ENCODE data around the gene CNTF.
A peak's percentile ranks its signal among the peaks of the same experiment; 100 is the strongest.

CNTF gene

DNA sequence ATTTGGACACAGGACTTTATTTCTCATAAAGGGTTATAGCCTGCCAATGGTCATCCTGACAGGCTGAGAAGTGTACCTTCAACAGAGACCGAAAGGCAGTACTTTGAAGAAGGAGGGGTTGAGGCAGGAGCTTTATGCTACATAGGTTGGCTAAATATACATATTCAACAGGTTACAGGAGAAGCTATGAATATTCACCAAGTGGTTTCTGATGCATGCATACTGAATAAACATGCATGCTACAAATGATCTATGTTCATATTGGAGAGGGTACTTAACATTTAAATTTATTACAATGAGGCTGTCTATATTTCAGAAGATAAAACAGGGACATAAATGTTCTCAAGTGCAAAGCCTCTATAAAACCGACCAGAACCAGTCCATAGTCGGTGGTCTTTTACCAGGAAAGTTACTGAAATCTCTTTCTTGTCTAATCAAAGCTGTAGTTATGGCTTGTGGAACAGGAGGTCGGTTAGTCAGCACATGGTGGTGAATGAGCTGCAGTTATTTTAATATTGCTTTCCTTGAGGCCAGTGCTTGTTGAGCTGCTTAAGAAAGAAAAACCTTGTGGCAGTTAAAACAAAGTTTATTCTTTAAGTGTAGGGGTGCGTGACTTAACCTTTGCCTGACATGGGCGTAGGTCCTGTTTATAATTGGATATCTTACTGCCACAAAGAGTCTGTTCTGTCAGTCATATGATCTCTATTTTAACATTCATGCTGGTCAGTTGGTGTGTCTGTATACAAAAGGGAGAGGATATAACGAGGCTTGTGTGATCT is 19.5 kb downstream of the CNTF start:
- no peak for DNase-seq (ENCODE audit: low spot score)

DNA sequence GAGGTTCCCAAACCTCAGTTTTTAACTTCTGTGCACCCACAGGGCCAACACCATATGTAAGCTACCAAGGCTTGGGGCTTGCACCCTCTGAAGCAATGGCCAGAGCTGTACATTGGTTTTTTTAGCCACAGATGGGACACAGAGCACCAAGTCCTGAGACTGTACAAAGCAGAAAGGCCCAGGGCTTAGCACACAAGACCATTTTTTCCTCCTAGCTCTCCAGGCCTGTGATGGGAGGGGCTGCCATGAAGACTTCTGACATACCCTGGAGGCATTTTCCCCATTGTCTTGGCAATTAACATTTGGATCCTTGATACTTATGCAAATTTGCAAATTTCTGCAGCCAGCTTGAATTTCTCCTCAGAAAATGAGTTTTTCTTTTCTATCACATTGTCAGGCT is 23.4 kb downstream of the CNTF start:
- no peak for DNase-seq (ENCODE audit: low spot score)

DNA sequence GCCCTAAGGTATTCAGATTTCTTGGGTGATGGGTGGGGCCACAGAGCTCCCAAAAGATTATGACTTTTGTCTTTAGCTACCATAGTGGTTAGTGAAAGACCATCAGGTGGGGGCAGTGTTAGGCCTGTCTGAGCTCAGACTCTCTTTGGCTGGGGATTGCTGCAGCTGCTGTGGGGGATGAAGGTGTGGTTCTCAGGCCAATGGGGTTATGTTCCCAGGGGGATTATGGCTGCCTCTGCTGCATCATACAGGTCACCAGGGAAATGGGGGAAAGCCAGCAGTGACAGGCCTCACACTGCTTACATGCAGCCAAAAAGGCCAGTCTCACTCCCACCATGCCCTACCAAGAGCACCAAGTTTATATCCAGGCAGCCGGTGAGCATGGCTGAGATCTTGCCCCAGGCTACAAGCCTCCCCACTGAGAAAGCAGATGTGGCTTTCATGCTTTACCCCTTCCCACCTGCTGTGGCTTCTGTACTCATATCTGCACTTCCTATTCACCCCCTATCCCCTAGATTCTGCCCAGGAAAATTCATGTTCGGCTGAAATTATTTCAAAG is 24.8 kb downstream of the CNTF start:
- DNase-seq (ENCODE audit: low spot score), result no peak

DNA sequence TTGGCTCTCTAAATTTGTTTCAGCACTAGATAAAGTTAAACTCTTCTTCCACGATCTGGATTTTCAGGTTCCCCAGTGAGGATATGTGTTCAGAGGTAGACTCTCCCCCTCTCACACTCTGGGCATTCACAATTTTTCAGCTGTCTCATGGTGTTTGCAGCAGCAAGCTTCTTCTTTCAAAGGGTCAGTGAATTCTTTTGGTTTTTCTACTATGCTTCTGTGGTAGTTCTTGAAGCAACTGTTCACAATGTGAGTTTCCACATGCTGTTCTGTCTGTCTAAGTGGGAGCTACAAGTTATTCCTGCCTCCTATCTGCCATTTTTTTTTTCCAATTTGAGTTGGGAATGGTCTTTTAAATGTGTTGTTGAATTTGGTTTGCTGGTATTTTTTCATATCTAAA is 25.4 kb downstream of the CNTF start:
- no peak for DNase-seq (ENCODE audit: low spot score)

DNA sequence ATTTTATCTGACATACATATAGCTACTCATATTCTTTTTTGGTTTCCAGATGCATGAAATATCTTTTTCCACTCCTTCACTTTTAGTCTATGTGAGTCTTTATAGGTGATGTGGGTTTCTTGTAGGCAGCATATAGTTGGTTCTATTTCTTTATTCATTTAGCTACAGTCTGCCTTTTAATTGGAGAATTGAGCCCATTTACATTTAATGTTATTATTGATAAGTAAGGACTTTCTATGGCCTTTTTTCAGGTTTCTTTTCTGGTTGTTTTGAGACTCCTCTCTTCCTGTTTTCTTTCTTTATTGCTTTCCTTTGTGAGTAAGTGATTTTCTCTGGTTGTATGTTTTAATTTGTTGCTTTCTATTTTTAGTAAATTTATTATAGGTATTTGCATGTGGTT is 27.2 kb downstream of the CNTF start:
- DNase-seq (ENCODE audit: low spot score), result no peak

DNA sequence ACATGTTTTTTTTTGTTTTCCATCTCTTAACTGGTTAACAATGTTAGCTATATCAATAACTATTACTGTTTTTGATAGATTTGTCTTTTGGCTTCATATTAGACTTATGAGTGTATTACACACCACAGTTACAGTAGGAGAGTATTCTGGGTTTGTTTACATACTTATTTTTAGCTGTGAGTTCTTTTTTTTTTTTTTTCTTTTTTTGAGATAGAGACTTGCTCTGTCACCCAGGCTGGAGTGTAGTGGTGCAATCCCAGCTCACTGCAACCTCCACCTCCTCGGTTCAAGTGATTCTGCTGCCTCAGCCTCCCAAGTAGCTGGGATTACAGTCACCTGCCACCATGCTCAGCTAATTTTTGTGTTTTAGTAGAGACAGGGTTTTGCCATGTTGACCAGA is 28.0 kb downstream of the CNTF start:
- no peak for DNase-seq (ENCODE audit: low spot score)

DNA sequence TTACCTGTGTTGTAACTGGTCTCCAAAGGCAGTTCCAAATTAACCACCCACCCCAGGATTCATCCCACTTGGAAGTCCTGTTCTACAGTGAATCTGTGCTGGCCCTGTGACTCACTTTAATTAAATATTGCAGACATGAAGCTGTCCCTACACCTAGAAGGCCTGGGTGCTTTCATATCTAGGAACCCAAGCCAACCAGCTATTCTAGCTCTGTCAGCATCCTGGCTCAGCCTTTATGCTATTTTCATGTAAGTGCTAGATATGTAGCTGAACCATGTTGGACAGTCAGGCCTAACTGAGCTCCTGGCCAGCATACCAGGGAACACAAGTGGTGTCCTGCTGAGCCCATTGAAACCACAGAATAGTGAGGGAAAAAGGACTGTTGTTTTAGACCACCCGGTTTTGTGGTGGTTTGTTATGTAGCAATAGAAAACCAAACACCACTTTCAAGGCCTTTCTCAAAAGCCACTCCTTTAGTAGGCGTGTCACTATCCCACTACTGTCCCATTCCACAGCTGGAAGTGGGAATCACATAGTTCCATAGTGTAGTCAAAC is 30.3 kb downstream of the CNTF start:
- DNase-seq (ENCODE audit: low spot score), result no peak

DNA sequence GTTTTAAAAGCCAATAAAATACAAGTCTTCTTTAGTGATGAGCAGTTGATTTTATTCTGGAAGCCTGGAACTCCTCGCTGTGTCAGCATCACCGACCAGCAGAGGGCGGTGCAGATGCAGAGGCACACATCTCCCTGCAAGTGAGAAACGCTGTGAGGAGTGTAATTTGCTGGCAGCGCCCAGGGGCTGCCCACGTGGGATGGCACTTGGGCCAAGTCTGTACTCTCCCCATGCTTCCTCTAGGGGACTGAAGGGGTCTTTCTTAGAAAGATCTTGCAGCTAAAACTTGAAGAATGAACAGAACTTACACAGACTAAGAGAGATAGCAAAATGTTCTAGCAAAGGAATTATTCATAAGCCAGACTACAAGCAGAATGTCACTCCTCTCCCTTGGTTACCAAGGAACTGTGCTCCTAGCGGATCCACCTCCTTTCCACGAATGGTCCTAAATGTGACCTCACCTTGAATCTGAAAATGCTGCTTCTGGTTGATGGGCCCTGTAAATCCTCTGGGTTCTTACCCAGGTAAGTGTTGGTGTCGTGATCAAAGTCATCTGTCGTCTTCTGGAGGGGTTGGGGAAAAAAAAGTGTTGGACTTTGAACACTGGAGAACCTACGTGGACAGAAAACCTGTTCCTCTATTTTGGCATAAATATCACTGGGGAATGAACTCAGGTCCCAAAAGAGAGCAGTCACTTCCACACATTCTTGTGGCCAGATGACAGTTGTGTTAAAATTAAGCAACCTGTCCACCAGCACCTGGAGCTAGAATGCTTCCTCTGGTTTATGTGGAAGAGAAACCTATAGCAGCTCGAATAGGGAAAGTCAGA is 31.8 kb downstream of the CNTF start:
- DNase-seq (ENCODE audit: low spot score), result peak; percentile 93

DNA sequence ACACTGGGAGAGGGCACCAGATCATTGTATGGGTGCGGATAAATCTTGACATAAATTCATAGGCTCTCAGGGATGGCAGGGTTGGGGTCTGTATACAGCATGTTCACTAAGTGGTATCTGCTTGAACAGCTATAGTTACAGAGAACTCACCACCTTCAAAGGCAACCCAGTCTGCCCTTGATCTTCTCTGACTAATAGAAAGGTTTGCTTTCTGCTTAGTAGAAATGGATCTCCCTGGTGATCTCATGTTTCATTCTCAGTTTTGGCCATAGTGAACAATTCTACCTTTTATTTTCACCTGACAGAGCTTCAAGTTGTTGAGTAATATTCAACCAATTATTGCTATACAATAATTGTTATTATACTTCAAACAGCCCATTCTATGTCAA is 32.4 kb downstream of the CNTF start:
- no peak for DNase-seq (ENCODE audit: low spot score)

DNA sequence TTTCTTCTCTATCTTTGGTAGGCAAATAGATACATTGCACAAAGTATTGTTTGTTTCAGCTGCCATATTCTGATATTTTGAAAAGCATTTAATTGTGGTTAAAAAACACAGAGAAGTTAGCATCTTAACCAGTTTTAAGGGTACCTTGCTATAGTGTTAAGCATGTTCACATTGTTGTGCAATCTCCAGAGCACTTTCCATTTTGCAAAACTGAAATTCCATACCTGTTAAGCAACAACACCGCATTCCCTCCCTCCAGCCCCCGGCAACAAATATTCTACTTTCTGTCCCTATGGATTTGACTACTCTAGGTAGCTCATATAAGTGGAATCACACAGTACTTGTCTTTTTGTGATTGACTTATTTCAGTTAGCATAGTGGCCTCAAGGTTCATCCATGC is 33.9 kb downstream of the CNTF start:
- DNase-seq (ENCODE audit: low spot score), result no peak

DNA sequence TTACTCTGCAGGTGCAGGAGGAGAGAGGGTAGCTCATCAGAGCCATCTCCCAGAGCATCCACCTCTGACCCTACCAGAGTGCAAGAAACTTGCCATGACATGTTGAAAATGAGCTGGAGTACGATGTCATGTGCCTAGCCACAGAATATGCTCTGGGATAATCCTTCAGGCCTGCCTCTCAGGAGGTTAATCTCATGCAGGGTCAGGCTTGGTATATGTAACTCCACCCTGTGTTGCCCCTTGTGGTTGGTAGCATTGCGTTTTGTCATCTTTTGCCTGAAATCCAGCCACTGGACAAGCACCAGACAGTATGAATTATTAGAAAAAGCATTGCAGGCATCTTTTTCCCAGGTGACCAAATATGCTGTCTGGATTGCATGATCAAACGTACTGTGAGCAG is 36.2 kb downstream of the CNTF start:
- no peak for DNase-seq (ENCODE audit: low spot score)

DNA sequence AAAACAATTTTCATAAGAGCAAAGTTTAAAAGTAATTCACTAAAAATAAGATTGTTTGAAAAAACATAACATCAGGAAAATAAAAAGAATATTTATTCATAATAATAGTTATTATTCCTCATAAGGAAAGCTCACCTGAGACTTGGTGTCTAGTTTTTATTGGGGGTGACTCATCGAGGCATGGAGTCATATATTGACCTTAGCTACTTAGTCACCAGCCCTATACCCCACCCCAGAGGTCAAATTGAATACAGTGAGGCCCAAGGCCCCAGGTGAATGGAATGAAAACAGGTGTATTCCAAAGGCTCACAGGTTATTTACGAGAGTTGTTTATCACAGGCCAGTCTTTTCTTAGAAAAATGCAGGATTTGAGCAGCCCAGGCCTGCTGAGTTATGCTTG is 36.9 kb downstream of the CNTF start:
- no peak for DNase-seq (ENCODE audit: low spot score)

DNA sequence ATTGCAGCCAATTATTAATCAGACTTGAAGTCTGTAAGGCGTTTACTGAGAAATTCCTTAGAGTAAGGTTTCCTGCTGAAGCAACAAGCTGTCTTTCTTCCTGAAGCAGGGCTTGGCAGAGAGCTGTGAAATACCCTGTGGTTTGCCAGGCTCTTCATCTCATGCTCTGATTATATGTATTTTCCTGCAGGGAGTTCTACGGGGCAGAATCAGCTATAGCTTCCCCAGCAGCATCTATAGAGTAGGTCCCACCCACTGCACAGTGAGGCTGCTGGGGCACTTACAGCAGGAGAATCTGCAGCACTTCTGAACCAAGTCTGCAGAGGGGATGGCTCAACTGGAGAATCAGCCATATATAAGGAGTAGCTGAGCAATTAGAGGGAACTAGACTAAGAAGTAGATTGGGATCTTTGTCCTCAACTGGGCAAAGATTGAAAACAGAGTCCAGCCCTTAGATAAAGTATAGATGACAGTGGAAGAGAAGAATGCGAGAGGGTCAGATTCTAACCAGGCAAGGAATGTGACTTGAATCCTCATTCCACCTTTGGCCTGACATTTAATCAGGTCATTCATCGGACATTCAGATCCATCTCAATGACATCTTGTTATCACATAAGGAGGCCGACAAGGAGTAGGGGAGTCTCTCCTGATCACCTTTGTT is 37.6 kb downstream of the CNTF start:
- no peak for DNase-seq (ENCODE audit: low spot score)

DNA sequence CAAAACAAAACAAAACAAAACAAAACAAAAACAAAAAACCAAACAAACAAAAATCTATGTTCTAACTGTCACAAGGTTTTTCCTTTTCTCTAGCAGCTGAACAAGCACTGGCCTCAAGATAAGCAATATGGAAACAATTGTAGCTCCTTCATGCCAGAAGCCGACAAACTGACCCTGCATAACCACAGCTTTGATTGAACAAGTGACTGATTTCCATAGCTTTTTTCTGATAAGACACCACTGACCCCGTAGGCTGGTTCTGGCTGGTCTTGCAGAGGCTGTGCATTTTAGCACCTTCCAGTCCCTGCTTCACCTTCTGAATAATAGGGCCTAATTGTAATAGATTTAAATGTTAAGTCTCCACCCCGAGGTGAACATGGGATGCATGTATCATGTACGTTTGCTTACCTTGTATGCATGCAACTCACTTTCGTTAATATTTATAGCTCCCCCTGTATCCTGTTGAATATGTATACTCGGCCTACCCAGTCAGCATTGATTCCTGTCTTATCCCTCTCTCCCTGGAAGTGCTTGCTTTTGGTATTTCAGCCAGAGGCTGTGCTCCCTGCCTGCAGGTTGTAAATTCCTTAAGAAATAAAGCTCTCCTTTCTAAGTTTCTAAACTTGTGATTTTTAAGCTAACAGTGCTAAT is 49.6 kb downstream of the CNTF start:
- DNase-seq (ENCODE audit: low spot score), result no peak

DNA sequence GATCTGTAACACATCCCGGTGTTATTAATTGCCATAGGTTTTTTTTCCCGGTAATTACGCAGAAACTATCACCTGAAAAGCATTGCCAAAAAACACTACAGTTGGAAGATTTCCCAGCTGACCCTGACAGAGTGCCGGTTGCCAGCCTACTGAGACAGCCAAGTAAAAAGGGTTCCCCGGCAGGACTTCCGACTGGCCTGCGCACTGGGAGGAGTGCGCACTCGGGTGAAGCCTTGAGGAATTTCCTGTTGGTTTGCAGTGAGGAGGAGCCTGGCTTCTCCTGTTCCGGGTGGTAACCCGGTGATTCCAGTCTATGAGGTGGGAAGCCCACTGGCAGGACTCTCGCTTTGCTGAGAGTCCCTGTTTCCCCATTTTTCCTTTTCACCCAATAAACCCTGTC is 52.1 kb downstream of the CNTF start:
- DNase-seq (ENCODE audit: low spot score), result no peak
